NCI-H1930 (cell line): Measurements from ENCODE around the gene ZCCHC14.
"Not testable (repeated sequence)": the region's sequence is repeated elsewhere in the genome, so short reads cannot be mapped to it uniquely, and the experiment has no call there.

Experiments
- DNase-seq, 2 experiments: peaks; one replicate each; lab custom pipeline; 2025; lab: John Stamatoyannopoulos, UW

Gene ZCCHC14

DNA sequence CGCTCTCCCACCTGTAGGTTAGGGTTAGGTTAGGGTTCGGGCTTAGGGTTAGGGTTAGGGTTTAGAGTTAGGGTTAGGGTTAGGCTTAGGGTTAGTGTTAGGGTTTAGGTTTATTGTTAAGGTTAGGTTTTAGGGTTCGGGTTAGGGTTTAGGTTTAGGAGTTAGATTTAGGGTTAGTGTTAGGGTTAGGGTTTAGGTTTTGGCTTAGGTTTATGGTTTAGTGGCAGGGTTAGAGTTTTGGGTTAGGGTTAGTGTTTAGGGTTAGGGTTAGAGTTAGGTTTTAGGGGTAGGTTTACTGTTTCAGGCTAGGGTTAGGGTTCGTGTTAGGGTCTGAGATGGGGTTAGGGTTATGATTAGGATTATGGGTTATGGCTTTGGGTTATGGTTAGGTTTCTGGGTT is 31.6 kb upstream of the ZCCHC14 start:
- no peak for DNase-seq

DNA sequence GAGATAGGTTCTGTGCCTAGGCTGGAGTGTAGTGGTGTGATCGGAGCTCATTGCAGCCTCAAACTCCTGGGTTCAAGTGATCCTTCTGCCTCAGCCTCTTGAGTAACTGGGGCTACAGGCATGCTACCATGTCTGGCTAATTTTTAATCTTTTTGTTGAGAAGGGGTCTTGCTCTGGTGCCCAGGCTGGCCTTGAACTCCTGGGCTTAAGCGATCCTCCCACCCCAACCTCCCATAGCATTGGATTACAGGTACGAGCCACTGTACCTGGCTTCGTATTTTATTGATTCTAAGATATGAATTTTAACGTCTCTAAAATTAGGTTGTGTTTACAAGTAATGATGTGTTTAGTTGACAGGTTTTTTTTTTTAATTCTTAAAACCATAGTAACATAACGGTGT is 30.8 kb upstream of the ZCCHC14 start:
- DNase-seq = not testable (repeated sequence)

DNA sequence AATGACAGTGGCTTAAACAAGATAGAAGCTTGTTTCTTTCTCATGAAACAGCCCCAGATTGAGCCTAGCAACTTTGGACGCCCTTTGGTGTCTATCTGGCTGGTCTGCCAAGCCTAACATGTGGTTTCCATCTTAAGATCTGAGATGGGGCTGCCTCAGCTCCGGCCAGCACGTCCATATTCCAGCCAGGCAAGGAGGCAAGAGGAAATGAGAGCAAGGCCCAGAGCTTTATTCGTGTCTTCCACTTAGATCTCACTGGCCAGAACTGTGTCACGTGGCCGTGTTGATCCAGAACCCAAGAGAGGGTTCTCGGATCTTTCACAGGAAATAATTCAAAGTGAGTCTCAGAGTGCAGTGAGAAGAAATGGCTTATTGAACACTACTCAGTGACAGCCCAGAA is 28.9 kb upstream of the ZCCHC14 start:
- DNase-seq = not testable (repeated sequence)

DNA sequence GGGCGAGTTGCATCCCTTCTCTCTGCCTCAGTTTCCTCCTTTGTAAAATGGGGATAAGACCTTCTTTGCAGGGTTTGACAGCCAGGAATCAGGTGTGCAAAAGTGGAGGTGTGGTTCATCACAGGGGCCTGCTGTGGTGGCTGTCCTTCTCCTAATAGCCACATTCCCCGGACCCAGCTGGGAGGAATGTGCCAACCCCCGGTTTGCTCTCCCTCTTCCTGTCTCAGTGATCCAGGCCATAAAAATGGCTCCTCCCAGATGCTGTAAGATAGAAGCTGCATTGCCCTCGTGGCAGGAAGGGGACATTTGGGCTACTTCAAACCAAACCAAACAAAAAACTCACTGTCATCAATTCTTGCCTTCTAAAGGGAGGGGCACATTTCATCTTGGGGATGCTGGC is 26.3 kb upstream of the ZCCHC14 start:
- not testable (repeated sequence) for DNase-seq

DNA sequence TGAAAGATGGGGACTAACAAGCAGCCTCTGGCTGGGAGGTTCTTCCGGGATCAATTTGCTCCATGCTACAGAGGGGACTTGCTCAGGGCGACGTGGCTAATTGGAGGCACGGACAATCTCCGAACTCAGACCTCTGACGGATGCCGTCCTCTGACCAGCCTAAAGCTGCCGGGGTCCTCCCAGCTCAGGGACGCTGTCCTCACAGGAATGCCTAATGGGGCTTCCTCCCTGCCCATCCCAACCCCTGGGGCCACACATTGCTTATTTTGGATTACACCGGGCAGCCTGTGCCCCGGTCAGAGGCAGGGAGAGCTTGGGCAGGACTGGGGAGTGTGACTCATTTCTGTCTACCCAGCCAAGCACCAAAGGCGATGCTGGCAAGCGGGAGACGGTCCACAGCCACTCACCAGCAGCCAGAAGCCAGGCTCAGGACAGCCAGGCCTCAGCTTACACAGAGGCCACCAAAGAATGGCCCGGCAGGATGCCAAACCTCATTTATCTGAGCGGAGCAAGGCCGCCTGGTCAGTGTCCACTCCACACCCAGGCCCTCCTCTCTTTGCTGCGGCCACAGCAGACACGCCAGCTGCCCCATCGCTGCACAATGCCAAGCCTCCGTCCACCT is 25.7 kb upstream of the ZCCHC14 start:
- not testable (repeated sequence) for DNase-seq

DNA sequence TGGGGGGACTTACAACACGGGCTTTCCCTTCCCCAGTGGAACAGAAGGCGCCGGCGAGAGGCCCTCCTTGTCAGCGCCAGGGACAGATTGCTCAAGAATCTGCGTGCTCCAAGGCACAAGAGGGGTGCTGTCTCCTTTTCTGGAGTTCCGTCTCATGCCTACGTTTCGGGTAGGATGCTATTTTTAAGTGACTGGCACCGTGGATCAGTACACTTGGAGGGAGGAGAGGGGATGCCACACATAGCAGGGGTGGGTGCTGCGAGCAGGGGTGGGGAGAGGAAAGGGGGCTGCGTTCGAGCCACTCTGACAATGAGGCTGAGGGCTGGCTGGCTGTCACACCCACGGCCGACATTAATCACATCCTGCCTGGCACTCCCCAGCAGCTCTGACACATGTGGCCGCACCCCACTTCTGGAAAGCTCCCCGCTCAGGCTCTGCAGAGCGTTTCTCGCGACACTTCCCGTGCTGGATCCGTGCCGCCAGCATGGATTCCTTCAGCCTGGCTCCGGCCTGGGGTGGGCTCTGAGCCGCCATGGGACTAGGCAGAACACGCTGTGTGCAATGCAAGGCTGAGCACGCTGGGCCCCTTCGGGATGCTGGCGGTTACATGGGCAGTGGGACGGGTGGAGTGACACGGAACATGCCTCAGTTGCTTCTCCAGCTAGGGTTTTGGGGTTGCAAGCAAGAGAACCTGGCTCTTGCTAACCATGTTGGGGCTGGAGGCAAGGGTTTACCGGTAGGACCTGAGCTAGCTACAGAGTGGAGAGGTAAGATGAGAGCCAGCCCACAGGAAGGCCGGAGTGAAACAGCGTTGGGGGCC is 25.0 kb upstream of the ZCCHC14 start:
- DNase-seq = not testable (repeated sequence)

DNA sequence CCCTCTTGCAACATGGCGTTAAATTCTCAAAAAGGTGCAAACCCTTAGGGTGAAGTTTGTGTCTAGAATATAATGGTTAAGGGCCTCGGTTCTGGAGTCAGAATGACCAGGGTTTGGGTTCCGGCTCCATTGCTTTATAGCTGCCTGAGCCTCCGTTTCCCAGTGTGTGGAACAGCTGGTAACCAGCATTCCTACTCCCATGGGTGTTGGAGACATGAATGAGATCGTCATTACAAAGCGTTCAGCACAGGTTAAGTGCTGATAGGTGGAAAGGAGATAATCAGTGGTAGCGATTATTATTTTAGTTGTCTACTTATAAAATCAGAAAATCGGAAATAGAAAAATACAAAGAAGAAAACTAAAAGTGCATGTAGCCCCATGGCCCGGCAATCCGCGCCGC is 23.5 kb upstream of the ZCCHC14 start:
- DNase-seq = no peak

DNA sequence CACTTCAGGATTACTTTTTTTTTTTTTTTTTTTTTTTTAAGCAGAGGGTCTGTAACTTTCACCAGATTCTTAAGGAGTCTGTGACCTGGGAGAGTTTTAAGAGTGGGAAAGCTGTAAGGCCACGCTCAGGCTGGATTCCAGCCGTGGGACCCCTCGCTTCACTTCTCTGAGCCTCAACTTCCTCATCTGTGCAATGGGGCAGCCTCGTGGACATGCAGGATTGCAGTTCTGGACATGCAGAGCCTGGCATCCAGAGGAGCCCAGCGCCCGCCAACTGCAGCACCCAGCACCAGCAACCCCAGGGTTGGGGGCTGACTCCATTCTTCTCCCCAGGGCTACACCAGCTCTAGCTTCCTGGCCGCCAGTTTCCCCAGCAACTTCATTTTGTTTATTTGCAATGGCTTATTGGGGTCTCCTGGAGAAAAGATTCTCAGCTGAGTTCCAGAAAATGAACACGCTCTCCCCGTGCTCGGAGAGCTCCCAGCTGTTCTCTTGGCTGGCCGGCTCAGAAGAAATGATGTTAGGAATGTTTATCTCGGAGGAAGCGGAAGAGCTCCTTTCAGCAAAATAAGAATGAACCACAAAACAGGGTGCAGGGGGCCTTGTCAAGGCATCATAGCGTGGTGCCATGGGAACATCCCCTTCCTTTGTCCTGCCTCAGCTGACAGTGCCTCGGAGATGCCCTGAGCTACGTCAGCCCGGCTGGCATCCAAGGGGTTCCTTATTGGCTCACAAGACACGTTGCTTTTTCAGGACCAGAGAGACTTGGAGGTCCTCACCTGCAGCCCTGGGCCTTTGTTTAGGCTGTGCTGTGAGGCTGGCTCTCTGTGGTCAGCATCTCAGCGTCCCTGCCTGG is 22.9 kb upstream of the ZCCHC14 start:
- DNase-seq = no peak

DNA sequence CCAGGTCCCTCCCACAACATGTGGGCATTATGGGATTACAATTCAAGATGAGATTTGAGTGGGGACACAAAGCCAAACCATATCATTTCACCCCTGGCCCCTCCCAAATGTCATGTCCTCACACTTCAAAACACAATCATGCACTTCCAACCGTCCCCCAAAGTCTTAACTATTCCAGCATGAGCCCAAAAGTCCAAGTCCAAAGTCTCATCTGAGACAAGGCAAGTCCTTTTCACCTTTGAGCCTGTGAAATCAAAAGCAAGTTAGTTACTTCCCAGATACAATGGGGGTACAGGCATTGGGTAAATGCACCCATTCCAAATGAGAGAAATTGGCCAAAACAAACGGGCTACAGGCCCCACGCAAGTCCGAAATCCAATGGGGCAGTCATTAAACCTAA is 17.0 kb upstream of the ZCCHC14 start:
- DNase-seq = not testable (repeated sequence)

DNA sequence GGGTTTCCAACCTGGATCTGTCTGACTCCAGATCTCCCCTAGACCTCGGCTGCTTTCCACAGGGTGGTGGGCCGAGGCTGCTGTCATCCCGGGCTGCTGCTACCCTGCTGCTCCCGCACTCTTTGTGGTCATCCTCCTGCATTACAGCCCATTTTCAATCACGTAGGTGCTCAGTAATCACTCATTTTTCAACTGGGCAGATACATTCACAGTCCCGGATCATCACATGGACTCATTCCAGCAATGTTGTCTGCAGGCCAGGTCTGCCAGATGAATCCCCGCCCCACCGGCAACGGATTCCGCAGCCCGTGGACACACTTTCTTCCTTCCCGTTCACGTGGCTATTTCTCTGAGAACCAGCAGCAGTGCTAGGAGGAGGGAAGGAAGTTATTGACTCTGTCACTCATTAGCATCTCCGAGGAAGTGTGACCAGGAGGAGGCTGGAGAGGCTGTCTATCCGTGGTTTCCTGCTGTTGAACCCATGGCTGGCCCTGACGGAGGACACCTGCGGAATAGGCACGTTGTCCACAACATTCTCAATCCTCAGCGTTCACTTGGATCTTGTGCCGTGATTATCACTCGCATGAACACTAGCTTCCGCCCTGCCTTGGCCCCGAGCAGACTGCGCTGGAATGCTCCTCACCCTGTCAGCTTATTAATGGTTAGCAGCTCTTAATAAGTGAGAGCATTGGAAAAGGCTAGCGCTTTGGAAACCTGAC is 14.7 kb upstream of the ZCCHC14 start:
- no peak for DNase-seq

DNA sequence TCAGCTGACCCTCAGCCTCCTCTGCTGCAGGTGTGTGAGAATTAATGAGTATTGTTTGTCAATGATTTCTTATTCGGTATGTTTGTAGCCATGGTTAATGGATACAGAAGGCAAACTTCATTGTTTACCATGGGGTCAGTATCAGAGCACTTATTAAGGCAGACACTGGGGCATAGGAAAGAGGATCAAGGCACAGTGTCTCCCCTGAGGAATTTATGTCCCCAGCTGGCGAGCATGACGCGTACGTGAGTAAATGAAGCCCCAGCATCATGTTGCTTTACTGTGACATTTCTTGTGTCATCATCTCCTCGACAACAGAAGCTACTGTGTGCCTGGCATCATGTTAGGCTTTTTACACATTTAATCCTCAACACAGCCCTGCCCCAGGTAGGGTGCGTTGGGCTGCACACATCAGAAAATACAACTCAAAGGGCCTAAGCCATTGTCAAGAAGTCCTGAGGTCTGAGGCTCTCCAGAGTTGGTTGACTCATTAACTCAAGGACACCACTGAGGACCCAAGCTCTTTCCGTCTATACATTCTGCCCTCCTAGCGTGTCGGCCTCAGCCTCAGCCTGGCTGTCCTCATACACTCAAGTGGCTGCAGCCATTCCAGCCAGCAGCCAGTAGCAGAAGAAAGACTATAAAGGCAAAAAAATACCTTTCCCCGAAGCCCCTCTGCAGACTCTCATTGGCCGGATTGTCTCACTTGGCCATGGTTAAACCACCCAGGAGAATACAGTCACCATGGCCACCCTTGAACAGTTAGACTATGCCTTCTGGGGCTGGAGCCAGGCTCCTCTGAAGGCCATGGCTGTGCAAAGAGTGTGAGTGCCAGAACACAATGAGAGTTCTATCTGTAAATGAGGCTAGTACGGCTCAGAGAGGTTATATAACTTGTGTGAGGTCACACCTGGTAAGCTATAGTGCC is 13.9 kb upstream of the ZCCHC14 start:
- no peak for DNase-seq

DNA sequence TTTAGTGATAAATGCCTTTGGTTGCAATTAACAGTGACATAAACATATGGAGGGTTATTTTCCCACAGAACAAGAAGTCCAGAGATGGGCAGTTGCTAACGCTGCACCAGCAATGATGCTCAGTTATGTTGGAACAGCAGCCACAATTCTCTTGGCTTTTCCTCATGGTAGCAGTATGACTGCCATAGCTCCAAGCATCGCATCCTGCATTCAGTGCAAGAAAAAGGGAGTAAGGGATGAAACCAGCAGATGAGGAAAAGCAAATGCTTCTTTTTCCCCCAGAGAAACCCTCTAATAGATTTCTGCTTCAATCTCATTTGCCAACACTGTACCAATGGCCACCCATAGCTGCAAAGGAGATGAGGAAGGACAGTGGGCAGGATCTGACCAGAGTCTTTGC is 13.0 kb upstream of the ZCCHC14 start:
- DNase-seq = no peak

DNA sequence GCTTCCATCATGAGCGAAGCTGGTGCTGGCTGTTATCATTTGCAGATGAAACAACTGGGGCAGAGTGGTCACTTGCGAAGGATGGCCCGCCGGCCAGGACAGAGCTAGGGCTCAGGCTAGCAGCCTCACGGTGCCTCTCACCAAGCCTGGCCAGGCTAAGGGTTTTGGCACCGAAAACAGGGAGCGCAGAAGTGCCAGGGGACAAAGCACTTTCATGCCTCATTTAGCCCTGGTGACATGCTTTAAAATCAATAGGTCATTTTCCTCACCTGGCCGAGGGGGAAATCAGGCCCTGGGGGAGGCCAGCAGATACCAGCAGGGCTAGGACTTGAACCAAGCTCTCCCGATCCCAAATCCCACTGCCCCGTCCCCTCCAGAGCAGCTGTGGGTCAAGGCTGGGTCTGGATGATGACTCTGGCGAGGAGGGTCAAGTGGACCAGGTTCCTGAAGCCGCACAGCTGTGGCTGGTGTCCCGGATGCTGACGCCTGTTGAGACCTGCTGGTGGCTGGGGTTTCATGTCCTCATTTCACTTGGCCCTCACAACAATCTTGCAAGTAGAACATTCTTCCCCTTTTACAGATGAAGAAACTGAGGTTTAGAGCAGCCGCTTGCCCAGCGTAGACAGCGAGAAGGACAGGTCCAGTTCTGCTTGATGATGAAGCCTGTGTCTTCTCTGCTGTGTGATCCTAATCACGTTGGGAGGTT is 10.6 kb upstream of the ZCCHC14 start:
- not testable (repeated sequence) for DNase-seq

DNA sequence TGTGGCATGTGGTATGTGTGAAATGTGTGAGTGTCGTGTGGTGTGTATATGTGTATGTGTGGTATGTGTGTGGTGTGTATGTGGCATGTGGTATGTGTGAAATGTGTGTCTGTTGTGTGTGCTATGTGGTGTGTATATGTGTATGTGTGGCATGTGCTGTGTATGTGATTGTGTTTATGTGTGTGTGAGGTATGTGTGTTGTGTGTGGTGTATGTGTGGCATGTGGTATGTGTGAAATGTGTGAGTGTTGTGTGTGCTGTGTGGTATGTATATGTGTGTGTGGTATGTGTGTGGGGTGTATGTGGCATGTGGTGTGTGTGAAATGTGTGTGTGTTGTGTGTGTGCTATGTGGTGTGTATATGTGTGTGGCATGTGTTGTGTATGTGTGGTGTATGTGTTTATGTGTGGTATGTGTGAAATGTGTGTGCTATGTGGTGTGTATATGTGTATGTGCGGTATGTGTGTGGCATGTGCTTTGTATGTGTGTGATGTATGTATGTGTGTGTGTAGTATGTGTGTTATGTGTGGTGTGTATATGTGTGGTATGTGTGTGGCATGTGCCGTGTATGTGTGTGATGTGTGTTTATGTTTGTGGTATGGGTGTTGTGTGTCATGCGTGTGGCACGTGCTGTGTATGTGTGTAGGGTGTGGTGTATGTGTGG is 9.6 kb upstream of the ZCCHC14 start:
- DNase-seq = no peak

DNA sequence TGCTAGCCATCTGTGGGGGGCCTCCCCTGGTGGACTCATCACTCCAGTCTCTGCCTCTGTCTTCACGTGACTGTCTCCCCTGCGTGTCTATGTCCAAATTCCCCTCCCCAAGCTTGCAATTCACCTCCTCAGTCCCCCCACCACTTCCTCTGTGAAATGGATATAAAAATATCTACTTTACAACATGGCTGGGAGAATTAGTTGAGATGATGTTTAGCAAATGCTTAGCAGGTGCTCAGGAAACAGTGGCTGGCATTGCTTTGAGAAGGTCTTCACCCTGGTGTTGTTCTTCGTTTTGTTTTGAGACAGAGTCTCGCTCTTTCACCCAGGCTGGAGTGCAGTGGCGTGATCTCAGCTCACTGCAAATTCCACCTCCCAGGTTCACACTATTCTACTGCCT is 8.3 kb upstream of the ZCCHC14 start:
- no peak for DNase-seq

DNA sequence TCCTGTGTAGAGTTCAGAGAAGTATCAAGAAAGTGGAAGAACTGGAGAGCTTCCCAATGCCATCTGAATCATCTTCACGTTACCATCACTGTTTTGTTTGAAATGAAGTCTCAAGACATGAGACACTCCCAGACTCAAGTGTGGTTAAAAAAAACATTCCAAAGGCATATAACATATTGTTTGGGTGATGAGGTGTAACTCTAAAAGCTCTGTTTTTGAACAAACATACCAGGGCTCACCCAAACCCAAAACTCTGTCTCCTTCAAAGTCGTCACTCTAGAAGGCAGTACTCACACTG is 6.3 kb upstream of the ZCCHC14 start:
- no peak for DNase-seq

DNA sequence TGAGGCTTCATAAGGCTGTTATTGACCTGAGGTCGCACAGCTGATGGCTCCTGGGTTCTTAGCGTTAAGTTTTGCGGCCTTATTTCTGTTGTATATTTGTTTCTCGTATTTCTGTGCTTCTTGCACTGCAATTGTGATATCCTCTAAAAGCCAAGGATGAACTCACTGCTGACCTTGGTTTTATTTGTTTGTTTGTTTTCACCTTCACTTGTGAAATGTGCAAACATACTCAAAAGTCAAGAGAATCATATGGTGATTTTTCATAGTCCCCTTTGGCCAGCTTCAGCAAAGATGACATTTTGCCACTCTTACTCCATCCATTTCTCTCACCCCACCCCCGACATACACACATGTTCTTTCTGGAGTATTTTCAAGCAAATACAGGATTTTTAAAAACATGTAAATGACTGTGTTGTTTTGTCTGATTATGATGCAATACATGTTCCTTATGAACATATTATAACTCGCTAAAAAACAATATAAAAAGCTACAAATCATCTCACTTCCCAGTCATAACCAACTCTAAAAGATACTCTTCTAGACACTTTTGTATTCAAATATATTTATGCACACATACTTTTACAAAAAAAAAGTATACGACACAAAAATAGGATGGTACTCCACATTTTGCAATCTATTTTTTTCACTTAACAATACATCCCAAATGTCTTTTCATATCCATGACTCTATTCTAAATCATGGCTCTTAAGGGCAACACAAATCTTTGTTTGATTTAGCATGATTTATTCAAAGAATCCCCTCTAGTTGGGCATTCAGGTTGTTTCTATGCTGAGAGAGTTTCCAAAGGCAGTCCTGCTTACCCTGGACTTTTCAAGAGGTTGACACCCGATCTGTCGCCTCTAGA is 5.7 kb upstream of the ZCCHC14 start:
- no peak for DNase-seq

DNA sequence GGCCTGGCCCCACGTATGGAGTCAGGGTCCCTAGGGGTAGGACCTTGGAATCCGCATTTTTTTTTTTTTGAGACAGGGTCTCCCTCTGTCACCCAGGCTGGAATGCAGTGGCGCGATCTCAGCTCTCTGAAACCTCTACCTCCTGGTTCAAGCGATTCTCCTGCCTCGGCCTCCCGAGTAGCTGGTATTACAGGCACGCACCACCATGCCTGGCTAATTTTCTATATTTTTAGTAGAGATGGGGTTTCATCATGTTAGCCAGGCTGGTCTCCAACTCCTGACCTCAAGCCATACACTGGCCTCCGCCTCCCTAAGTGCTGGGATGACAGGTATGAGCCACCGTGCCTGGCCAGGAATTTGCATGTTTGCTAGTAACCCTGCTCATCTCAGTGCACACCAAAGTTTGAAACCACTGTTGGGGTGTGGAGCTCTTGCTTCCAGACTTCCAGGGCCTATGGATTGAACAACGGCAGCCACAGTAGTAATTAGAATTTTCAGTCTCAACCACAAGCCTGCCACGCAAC is 5.0 kb upstream of the ZCCHC14 start:
- not testable (repeated sequence) for DNase-seq
